HEK293 (cell line): ENCODE measurements around the gene ERGIC1.

Source experiments
- CTCF ChIA-PET: fragments of 350-600 bp; formaldehyde crosslinking; extraction: SDS; loops from one replicate; lab custom pipeline; 2021; ENCODE audit warnings: antibody characterized with exemption; lab: Yijun Ruan, JAX
- POLR2A ChIA-PET: fragments of 300-600 bp; formaldehyde crosslinking; extraction: SDS; loops from one replicate; lab custom pipeline; 2020; ENCODE audit warnings: antibody characterized with exemption, inconsistent platforms; lab: Yijun Ruan, JAX
- H3K27ac ChIP-seq: fragments of 200-500 bp; sonication (Bioruptor generic); 2 replicates; pipeline ENCODE4 v1.5.1; 2014; ENCODE audit warnings: low read depth, low read length, control low read depth, inconsistent platforms; ENCODE audit errors: extremely low read depth
- H3K36me3 ChIP-seq, 2 experiments: fragments of 200-500 bp in 1 of 2; sonication (Bioruptor generic) in 1 of 2; 1 replicate in 1 of 2; 2 replicates in 1 of 2; pipeline ENCODE4 v1.5.1; 2014 to 2017; ENCODE audit warnings: inconsistent platforms in 2 of 2, low read length in 2 of 2; ENCODE audit not compliant: control insufficient read depth in 2 of 2, insufficient read depth in 1 of 2
- H3K4me1 ChIP-seq: fragments of 200-500 bp; sonication (Bioruptor generic); 2 replicates; pipeline ENCODE4 v1.5.1; 2014; ENCODE audit warnings: mild to moderate bottlenecking, low read length, inconsistent platforms; ENCODE audit not compliant: control insufficient read depth, insufficient read depth
- H3K4me3 ChIP-seq: 2 replicates; pipeline ENCODE4 v1.5.1; 2011; ENCODE audit warnings: low read depth, mild to moderate bottlenecking, control low read depth, low read length, moderate library complexity
- H3K9me3 ChIP-seq: fragments of 200-500 bp; sonication (Bioruptor generic); 2 replicates; pipeline ENCODE4 v1.5.1; 2014; ENCODE audit warnings: low read depth, low read length, inconsistent platforms; ENCODE audit not compliant: control insufficient read depth, insufficient read depth
- GLIS1 ChIP-seq: fragments of 450-650 bp; formaldehyde crosslinking; IDR thresholded peaks from 2 replicates; pipeline ENCODE4 v1.5.1; 2016; ENCODE audit warnings: missing biosample characterization, missing genetic modification characterization
- HOXD13 ChIP-seq: sonication (generic); formaldehyde crosslinking; IDR thresholded peaks from 2 replicates; pipeline ENCODE4 v1.8.0; 2022; ENCODE audit warnings: missing genetic modification reagents, borderline replicate concordance
- OSR2 ChIP-seq: fragments of 450-650 bp; formaldehyde crosslinking; IDR thresholded peaks from 2 replicates; pipeline ENCODE4 v1.5.1; 2016; ENCODE audit warnings: missing biosample characterization, missing genetic modification characterization
- SP7 ChIP-seq: fragments of 450-650 bp; formaldehyde crosslinking; IDR thresholded peaks from 2 replicates; pipeline ENCODE4 v1.5.1; 2016; ENCODE audit warnings: missing biosample characterization, missing genetic modification characterization
- ZBTB17 ChIP-seq: fragments of 450-650 bp; formaldehyde crosslinking; IDR thresholded peaks from 2 replicates; pipeline ENCODE4 v1.5.1; 2016; ENCODE audit warnings: missing biosample characterization, missing genetic modification characterization
- ZFHX2 ChIP-seq: fragments of 450-650 bp; formaldehyde crosslinking; conservative IDR thresholded peaks from 2 replicates; pipeline ENCODE4 v1.5.1; 2016; ENCODE audit warnings: missing biosample characterization, missing genetic modification characterization
- ZIC2 ChIP-seq: fragments of 450-650 bp; formaldehyde crosslinking; IDR thresholded peaks from 2 replicates; pipeline ENCODE4 v1.5.1; 2016; ENCODE audit warnings: missing biosample characterization, missing genetic modification characterization
- ZNF223 ChIP-seq: fragments of 450-650 bp; formaldehyde crosslinking; IDR thresholded peaks from 2 replicates; pipeline ENCODE4 v1.5.1; 2016; ENCODE audit warnings: missing biosample characterization, missing genetic modification characterization
- ZNF248 ChIP-seq: fragments of 450-650 bp; formaldehyde crosslinking; IDR thresholded peaks from 2 replicates; pipeline ENCODE4 v1.5.1; 2017; ENCODE audit warnings: missing biosample characterization, missing genetic modification characterization
- ZNF280D ChIP-seq: fragments of 450-650 bp; formaldehyde crosslinking; IDR thresholded peaks from 2 replicates; pipeline ENCODE4 v1.5.1; 2016; ENCODE audit warnings: missing biosample characterization, missing genetic modification characterization
- ZNF416 ChIP-seq: fragments of 450-650 bp; formaldehyde crosslinking; IDR thresholded peaks from 2 replicates; pipeline ENCODE4 v1.5.1; 2016; ENCODE audit warnings: missing biosample characterization, missing genetic modification characterization
- ZNF501 ChIP-seq: fragments of 450-650 bp; formaldehyde crosslinking; IDR thresholded peaks from 2 replicates; pipeline ENCODE4 v1.5.1; 2016; ENCODE audit warnings: missing biosample characterization, missing genetic modification characterization
- ZNF600 ChIP-seq: fragments of 450-650 bp; formaldehyde crosslinking; IDR thresholded peaks from 2 replicates; pipeline ENCODE4 v1.5.1; 2016; ENCODE audit warnings: missing biosample characterization, missing genetic modification characterization
- ZNF623 ChIP-seq: fragments of 450-650 bp; formaldehyde crosslinking; IDR thresholded peaks from 2 replicates; pipeline ENCODE4 v1.5.1; 2016; ENCODE audit warnings: missing biosample characterization, missing genetic modification characterization
- ZNF629 ChIP-seq: fragments of 450-650 bp; formaldehyde crosslinking; IDR thresholded peaks from 2 replicates; pipeline ENCODE4 v1.5.1; 2017; ENCODE audit warnings: missing biosample characterization, missing genetic modification characterization
- ZNF76 ChIP-seq: fragments of 450-650 bp; formaldehyde crosslinking; IDR thresholded peaks from 2 replicates; pipeline ENCODE4; 2016; ENCODE audit warnings: low read depth, missing biosample characterization, missing genetic modification characterization, borderline replicate concordance
- ZNF768 ChIP-seq: fragments of 450-650 bp; formaldehyde crosslinking; IDR thresholded peaks from 2 replicates; pipeline ENCODE4 v1.5.1; 2018; ENCODE audit warnings: missing biosample characterization, mild to moderate bottlenecking, missing genetic modification characterization

The ERGIC1 gene

GRCh38 chr5:172897481-172898217 lies 63.6 kb downstream of the ERGIC1 start:
- H3K36me3 ChIP-seq = peaks cover 0 to 4% of the 10 kb centered on the region in 2 experiments; a peak in 1 of 3 replicates
- no peak overlapping the region for H3K4me3 ChIP-seq
- CTCF ChIA-PET = interaction anchor here (0.6 to 2.2 kb wide), 9 partner anchors 23 to 268 kb away, joined by 3 to 13 read pairs (median 4); no protein-coding TSS in a partner anchor
- no peak overlapping the region for H3K27ac ChIP-seq
- no peaks in the 10 kb centered on the region for H3K4me1 ChIP-seq
- no peaks in the 10 kb centered on the region for H3K9me3 ChIP-seq
- POLR2A ChIA-PET = interaction anchor here (0.6 to 6.1 kb wide), 7 partner anchors 20 to 269 kb away, joined by 3 to 89 read pairs (median 3); partner anchors contain the start of gene DUSP1
- TF ChIP-seq ZNF629 (0 out of 2 replicates have a peak, but pooled peaks have one; percentile 11), ZBTB17 (tag by site-specific recombination) (0 out of 2 replicates have a peak, but pooled peaks have one; percentile 25), ZNF280D (tag by site-specific recombination) (no peak), ZIC2 (peak; percentile 52), GLIS1 (tag by site-specific recombination) (peak; percentile 43), HOXD13 (0 out of 2 replicates have a peak, but pooled peaks have one; percentile 43), ZNF248 (no peak), OSR2 (tag by site-specific recombination) (no peak), ZNF416 (tag by site-specific recombination) (no peak), ZFHX2 (peak; percentile 53), ZNF76 (tag by site-specific recombination) (no peak), ZNF600 (tag by site-specific recombination) (peak; percentile 51), SP7 (peak; percentile 73)

GRCh38 chr5:172898218-172898842 lies 64.3 kb downstream of the ERGIC1 start:
- Histone ChIP-seq H3K36me3 (peaks cover 0 to 4% of the 10 kb centered on the region in 2 experiments; a peak in 1 of 3 replicates), H3K27ac (no peak overlapping the region), H3K4me3 (no peak overlapping the region), H3K9me3 (no peaks in the 10 kb centered on the region), H3K4me1 (peaks cover 2% of the 10 kb centered on the region; the same call in 1 of the 2 replicates)
- ChIA-PET CTCF (interaction anchor here (0.5 to 2.2 kb wide), 11 partner anchors 24 to 550 kb away, joined by 3 to 13 read pairs (median 4); no protein-coding TSS in a partner anchor), POLR2A (interaction anchor here (0.6 to 6.1 kb wide), 6 partner anchors 123 to 268 kb away, joined by 3 to 89 read pairs (median 4); partner anchors contain the start of gene DUSP1)
- TF ChIP-seq ZNF223 (tag by site-specific recombination) (no peak), SP7 (peak; percentile 38; the same call in 1 of the 2 replicates), ZNF768 (tag by site-specific recombination) (0 out of 2 replicates have a peak, but pooled peaks have one; percentile 62)

- peaks cover 7% of the 10 kb centered on the region; the same call in 1 of the 2 replicates for H3K4me1 ChIP-seq
- peak; percentile 55 for TF ChIP-seq ZNF623 (tag by site-specific recombination)
- TF ChIP-seq ZNF501 (tag by site-specific recombination) = no peak
- TF ChIP-seq, all 188 proteins: peak for 1
- H3K9me3 ChIP-seq = no peaks in the 10 kb centered on the region
- no peak overlapping the region for H3K27ac ChIP-seq
- ChIA-PET POLR2A (interaction anchor here (0.7 to 6.1 kb wide), 4 partner anchors 24 to 134 kb away, joined by 3 to 89 read pairs (median 8); partner anchors contain the start of gene DUSP1), CTCF (interaction anchor here (0.7 to 2.1 kb wide), 6 partner anchors 30 to 192 kb away, joined by 3 to 13 read pairs (median 4); no protein-coding TSS in a partner anchor)
- H3K4me3 ChIP-seq = no peak overlapping the region
- H3K36me3 ChIP-seq = peaks cover 0 to 4% of the 10 kb centered on the region in 2 experiments; a peak in 1 of 3 replicates
Measured at GRCh38 chr5:172898843-172899369, 64.9 kb downstream of the ERGIC1 start.
